Panc1 (cell line): Measurements from ENCODE around the gene SLC6A20. TPM values are rescaled to one million over a fixed set of nuclear protein-coding genes. Genes with fewer than 3 reads are reported as not detected.

Experiments
- ATAC-seq: fragments of 200-7000 bp; cut with Tn5 transposase; 2 replicates; pipeline ENCODE4 v1.9.1; 2020; ENCODE audit warnings: mild to moderate bottlenecking, moderate library complexity
- BruUV-seq: library from RNA; stranded (reverse); fragments of 400-500 nt; replicated peaks from 2 replicates; lab custom pipeline; 2021; lab: Mats Ljungman, UMichigan
- CTCF ChIA-PET: fragments of 300-600 bp; sonication (Branson Sonifier 250); formaldehyde crosslinking; loops from one replicate; lab custom pipeline; 2022; ENCODE audit warnings: antibody characterized with exemption; lab: Charles Lee
- POLR2A ChIA-PET: fragments of 300-600 bp; sonication (Branson Sonifier 250); formaldehyde crosslinking; loops from one replicate; lab custom pipeline; 2022; ENCODE audit warnings: antibody characterized with exemption; lab: Charles Lee
- DNase-seq: peaks from one replicate; pipeline ENCODE4 v3.0.0-alpha.2; 2010; ENCODE audit warnings: low read depth, low spot score
- H3K27ac ChIP-seq: 2 replicates; pipeline ENCODE4 v1.5.1; 2011; ENCODE audit warnings: mild to moderate bottlenecking, low read length, inconsistent platforms
- H3K27me3 ChIP-seq: fragments of 200-500 bp; sonication (Bioruptor generic); 2 replicates; pipeline ENCODE4 v1.6.0; 2014; ENCODE audit warnings: low read length, inconsistent platforms; ENCODE audit not compliant: control insufficient read depth, insufficient read depth
- H3K36me3 ChIP-seq: fragments of 200-500 bp; sonication (Bioruptor generic); 2 replicates; pipeline ENCODE4 v1.5.1; 2014; ENCODE audit warnings: inconsistent platforms, mild to moderate bottlenecking, low read length, moderate library complexity; ENCODE audit not compliant: control insufficient read depth, insufficient read depth
- H3K4me1 ChIP-seq: 2 replicates; pipeline ENCODE4 v1.5.1; 2011; ENCODE audit warnings: inconsistent platforms, mild to moderate bottlenecking, low read length, moderate library complexity; ENCODE audit not compliant: control insufficient read depth, insufficient read depth
- H3K4me3 ChIP-seq, 2 experiments: 2 replicates each; pipeline ENCODE4 v1.5.1; 2011 to 2012; ENCODE audit warnings: low read depth in 2 of 2, low read length in 2 of 2, mild to moderate bottlenecking in 2 of 2, inconsistent platforms in 1 of 2, moderate library complexity in 1 of 2
- H3K9me3 ChIP-seq: fragments of 200-500 bp; sonication (Bioruptor generic); 2 replicates; pipeline ENCODE4 v1.5.1; 2014; ENCODE audit warnings: low read depth, mild to moderate bottlenecking, inconsistent platforms, low read length, moderate library complexity; ENCODE audit not compliant: control insufficient read depth, insufficient read depth
- POLR2AphosphoS5 ChIP-seq: IDR thresholded peaks from 2 replicates; pipeline ENCODE4 v1.6.1; 2012; ENCODE audit warnings: mild to moderate bottlenecking, low read depth, low read length, moderate library complexity
- SIN3A ChIP-seq: IDR thresholded peaks from 2 replicates; pipeline ENCODE4 v1.6.1; 2012; ENCODE audit warnings: low read depth, mild to moderate bottlenecking, low read length, moderate library complexity, borderline replicate concordance; ENCODE audit not compliant: insufficient read depth
- TCF7L2 ChIP-seq: IDR thresholded peaks from 2 replicates; pipeline ENCODE4 v1.6.1; 2011; ENCODE audit warnings: mild to moderate bottlenecking, low read depth, low read length, inconsistent platforms
- in situ Hi-C: cut with HindIII; loops from 2 replicates; pipeline ENCODE4 v1.10.0; 2016; ENCODE audit warnings: low sequenced_read_pairs, low pct_unique_long_range_greater_than_20kb
- intact Hi-C: fragments of 100-400 bp; cut with micrococcal nuclease; formaldehyde crosslinking; loops from one replicate; pipeline ENCODE4 v1.10.0; 2022; ENCODE audit not compliant: unreplicated experiment
- total RNA-seq: library from RNA; stranded (reverse); gene quantifications from one replicate; pipeline ENCODE4 v1.2.1, GENCODE V29; 2021; ENCODE audit not compliant: unreplicated experiment
- TF ChIP-seq, protein P1 (sequence below): fragments of 450-650 bp; IDR thresholded peaks from 2 replicates; pipeline ENCODE4 v1.5.1; 2017; ENCODE audit warnings: mild to moderate bottlenecking
- TF ChIP-seq, protein P2 (sequence below), 2 experiments: IDR thresholded peaks; 2 replicates each; pipeline ENCODE4 v1.6.1; 2011 to 2012; ENCODE audit warnings: low read depth in 2 of 2, control low read depth in 1 of 2, low read length in 1 of 2, mild to moderate bottlenecking in 1 of 2, moderate library complexity in 1 of 2; ENCODE audit not compliant: insufficient read depth in 1 of 2

Gene SLC6A20
- total RNA-seq, 1 experiment from 2014 or later, result 0.28 TPM

DNA sequence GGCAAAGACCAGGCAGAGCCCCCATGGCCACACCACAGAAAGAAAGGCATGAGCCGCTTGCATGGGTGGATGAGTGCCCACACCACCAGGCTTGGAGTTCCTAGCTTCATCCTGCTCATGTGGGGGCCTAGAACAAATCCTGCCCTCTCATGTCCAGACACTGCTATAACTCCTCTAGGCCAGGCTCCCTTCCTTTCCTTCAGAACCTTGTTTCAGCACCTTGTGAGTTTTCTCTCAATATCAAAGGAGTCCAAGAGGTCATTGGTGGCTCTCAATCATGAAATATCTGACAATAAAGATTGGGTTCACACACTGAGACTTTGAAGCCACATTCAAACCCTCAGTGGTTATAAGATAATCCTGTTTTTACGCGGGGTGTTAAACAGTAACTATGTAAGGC, 12.7 kb downstream of the SLC6A20 start:
- in situ Hi-C loops, result no loop called here
- H3K27ac ChIP-seq, result no peak overlapping the region
- H3K9me3 ChIP-seq, result no peaks in the 10 kb centered on the region
- intact Hi-C loops, result no loop called here
- ATAC-seq (no peak), DNase-seq (no peak)
- TF ChIP-seq TCF7L2 (no peak), SIN3A (no peak), POLR2AphosphoS5 (no peak)
- TF ChIP-seq, protein P1, sequence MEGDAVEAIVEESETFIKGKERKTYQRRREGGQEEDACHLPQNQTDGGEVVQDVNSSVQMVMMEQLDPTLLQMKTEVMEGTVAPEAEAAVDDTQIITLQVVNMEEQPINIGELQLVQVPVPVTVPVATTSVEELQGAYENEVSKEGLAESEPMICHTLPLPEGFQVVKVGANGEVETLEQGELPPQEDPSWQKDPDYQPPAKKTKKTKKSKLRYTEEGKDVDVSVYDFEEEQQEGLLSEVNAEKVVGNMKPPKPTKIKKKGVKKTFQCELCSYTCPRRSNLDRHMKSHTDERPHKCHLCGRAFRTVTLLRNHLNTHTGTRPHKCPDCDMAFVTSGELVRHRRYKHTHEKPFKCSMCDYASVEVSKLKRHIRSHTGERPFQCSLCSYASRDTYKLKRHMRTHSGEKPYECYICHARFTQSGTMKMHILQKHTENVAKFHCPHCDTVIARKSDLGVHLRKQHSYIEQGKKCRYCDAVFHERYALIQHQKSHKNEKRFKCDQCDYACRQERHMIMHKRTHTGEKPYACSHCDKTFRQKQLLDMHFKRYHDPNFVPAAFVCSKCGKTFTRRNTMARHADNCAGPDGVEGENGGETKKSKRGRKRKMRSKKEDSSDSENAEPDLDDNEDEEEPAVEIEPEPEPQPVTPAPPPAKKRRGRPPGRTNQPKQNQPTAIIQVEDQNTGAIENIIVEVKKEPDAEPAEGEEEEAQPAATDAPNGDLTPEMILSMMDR, result no peak
- TF ChIP-seq, protein P2, sequence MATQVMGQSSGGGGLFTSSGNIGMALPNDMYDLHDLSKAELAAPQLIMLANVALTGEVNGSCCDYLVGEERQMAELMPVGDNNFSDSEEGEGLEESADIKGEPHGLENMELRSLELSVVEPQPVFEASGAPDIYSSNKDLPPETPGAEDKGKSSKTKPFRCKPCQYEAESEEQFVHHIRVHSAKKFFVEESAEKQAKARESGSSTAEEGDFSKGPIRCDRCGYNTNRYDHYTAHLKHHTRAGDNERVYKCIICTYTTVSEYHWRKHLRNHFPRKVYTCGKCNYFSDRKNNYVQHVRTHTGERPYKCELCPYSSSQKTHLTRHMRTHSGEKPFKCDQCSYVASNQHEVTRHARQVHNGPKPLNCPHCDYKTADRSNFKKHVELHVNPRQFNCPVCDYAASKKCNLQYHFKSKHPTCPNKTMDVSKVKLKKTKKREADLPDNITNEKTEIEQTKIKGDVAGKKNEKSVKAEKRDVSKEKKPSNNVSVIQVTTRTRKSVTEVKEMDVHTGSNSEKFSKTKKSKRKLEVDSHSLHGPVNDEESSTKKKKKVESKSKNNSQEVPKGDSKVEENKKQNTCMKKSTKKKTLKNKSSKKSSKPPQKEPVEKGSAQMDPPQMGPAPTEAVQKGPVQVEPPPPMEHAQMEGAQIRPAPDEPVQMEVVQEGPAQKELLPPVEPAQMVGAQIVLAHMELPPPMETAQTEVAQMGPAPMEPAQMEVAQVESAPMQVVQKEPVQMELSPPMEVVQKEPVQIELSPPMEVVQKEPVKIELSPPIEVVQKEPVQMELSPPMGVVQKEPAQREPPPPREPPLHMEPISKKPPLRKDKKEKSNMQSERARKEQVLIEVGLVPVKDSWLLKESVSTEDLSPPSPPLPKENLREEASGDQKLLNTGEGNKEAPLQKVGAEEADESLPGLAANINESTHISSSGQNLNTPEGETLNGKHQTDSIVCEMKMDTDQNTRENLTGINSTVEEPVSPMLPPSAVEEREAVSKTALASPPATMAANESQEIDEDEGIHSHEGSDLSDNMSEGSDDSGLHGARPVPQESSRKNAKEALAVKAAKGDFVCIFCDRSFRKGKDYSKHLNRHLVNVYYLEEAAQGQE (IDR thresholded peaks at IDR 0.05; ENCODE audit: insufficient read depth in 1 of 2, low read depth in 2 of 2, low read length in 1 of 2), result no peak
- no peaks in the 10 kb centered on the region for H3K27me3 ChIP-seq
- ChIA-PET POLR2A (no interaction called here), CTCF (no interaction called here)
- no peaks in the 10 kb centered on the region for H3K4me1 ChIP-seq
- no TSS peak for BruUV-seq
- H3K4me3 ChIP-seq, result no peak overlapping the region
- no peaks in the 10 kb centered on the region for H3K36me3 ChIP-seq

DNA sequence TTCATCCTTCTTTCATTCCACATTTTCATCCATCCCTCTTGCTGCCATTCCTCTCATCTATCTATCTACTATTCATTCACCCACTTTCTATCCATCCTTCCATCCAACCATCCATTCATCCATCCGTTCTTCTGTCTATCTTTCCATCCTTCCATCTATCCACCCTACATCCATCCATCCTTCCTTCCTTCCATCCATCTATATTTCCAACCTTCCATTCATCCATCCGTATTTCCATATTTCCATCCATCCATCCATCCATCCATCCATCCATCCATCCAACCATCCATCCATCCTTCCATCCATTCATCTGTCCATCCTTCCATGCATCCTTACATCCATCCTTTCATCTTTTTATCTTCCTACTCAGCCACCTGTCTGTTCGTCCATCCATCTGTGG, 14.0 kb downstream of the SLC6A20 start:
- ATAC-seq (no peak), DNase-seq (no peak)
- Histone ChIP-seq H3K9me3 (no peaks in the 10 kb centered on the region), H3K27ac (no peak overlapping the region), H3K27me3 (no peaks in the 10 kb centered on the region), H3K4me3 (no peak overlapping the region), H3K36me3 (no peaks in the 10 kb centered on the region), H3K4me1 (no peaks in the 10 kb centered on the region)
- ChIA-PET CTCF (no interaction called here), POLR2A (no interaction called here)
- TF ChIP-seq SIN3A, result no peak
- TF ChIP-seq, protein P2 (IDR thresholded peaks at IDR 0.05; ENCODE audit: insufficient read depth in 1 of 2, low read depth in 2 of 2, low read length in 1 of 2), result no peak
- no peak for TF ChIP-seq TCF7L2
- TF ChIP-seq, protein P1, result no peak
- TF ChIP-seq POLR2AphosphoS5, result no peak
- BruUV-seq, result no TSS peak
- intact Hi-C loops (no loop called here), in situ Hi-C loops (no loop called here)
